ENCODE results near the gene TMEM19.
A peak's percentile ranks its signal among the peaks of the same experiment; 100 is the strongest.
"Not testable (repeated sequence)": the region's sequence is repeated elsewhere in the genome, so short reads cannot be mapped to it uniquely, and the experiment has no call there.

The TMEM19 gene

GRCh38 chr12:71666259-71666658, 19.6 kb upstream of the TMEM19 start:
- DNase-seq (ENCODE audit: low spot score) = no peak

DNA sequence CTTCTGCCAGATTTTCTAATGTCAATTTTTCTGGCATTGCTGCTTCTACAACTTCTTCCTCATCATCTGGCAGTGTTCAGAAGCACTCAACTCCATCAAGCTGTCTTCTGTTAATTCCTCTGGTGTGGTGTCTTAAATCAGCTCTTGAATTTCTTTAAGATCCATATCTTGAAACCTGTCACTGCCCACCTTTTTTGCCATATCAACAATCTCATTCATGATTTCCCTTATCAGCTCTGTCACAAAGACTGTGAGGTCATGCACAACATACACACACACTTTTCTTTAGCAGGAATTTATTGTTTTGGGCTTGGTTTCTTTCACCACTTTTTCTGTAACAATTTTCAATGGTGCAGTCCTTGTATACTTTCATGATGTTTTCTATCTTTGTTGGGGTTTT, 14.6 kb upstream of the TMEM19 start:
- no peak for DNase-seq (ENCODE audit: low spot score)

DNA sequence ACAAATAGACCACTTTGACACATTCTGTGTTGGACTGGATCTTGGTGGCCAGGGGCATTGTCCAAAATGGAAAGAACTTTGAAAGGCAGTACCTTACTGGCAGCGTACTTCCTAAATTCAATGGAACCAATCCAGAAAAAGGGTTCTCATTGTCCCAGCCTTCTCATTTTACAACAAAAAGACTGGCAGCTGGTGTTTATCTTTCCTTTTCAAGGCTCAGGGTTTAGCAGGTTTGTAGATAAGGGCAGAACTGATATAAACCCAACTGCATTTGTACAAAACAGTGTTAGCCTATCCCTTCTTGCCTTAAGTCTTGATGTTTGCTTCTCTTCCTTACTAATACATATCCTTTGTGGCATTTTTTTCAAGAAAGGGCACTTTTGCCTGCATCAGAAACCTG, 14.1 kb upstream of the TMEM19 start:
- no peak for DNase-seq (ENCODE audit: low spot score)

DNA sequence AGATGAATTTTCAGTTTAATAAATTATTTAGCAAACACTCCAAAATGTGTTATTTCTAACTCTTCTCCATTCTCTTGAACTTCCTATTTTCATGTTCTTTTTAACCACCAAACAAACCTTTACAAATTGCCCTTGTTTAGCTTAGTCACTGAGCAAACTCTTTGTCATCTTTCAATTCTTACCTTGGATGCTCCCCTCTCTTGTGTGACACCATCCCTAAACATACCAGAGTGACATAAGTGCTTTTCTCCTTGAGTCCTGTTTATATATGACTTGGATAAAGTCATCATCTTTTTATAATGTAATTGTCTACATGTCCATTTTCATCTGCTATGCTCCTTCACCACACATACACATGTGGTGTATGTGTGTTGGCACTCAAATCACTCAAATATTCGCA, 3.4 kb upstream of the TMEM19 start:
- no peak for DNase-seq (ENCODE audit: low spot score)

DNA sequence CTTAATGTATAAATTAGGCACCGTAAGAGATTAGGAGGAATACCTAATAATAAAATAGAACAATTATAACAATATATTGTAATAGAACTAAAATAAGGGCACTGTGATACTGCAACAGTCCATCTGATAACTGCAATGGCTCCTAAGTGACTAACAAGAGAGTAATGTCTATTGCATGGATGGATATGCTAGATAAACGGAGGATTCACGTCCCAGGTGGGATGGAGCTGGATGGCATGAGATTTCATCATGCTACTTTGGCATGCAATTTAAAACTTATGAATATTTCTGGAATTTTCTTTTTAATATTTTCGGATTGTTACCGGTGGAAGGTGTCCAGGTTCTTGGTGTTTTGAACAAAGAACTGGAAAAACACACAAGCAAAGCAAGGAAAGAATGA, 2.2 kb upstream of the TMEM19 start:
- no peak for DNase-seq (ENCODE audit: low spot score)

GRCh38 chr12:71684081-71684480, 1.8 kb upstream of the TMEM19 start:
- DNase-seq (ENCODE audit: low spot score) = no peak

DNA sequence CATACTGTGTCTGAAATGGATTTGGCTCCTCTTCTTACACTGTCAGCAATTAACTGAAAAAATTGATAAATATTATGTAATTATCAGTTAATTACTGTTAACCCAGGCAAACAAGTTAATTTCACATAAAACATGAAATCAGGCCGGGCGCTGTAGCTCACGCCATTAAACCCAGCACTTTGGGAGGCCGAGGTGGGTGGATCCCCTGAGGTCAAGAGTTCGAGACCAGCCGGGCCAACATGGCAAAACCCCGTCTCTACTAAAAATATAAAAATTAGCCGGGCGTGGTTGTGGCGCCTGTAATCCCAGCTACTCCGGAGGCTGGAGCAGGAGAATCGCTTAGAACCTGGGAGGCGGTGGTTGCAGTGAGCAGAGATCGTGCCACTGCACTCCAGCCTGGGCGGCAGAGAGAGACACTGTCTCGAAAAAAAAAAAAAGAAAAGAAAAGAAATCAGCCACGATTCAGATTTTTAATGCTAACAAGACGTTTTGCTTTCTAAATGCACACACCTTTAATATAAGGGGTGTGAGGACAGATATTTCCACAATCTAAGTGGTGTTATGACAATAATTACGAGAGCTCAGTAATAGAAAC, 473 bp upstream of the TMEM19 start:
- no peak for DNase-seq (ENCODE audit: low spot score)

DNA sequence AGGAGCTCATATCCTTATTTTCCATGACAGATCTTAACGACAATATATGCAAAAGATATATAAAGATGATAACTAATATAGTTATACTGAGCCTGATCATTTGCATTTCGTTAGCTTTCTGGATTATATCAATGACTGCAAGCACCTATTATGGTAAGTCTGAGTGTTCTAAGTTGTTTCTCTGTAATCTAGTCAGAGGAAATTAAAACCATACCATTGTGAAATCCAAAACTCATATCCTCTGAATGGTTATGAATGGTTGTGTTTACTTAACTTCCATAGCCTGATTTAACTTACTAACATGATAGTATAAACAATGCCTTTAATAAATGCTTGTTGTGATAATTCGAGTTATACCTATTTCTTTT, 760 bp downstream of the TMEM19 start:
- no peak for DNase-seq (ENCODE audit: low spot score)

DNA sequence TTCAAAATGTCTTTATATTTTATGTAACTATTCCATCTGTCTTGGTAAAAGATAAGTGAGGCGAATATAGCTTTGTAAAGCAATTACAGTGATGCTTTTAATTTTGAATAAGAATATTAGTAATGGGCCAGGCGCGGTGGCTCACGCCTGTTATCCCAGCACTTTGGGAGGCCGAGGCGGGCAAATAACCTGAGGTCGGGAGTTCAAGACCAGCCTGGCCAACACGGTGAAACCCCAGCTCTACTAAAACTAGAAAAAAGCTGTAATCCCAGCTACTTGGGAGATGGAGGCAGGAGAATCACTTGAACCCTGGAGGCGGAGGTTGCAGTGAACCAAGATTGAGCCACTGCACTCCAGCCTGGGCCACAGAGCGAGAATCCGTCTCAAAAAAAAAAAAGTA, 1.3 kb downstream of the TMEM19 start:
- not testable (repeated sequence) for DNase-seq (ENCODE audit: low spot score)

GRCh38 chr12:71688961-71689570, 3.2 kb downstream of the TMEM19 start:
- no peak for DNase-seq (ENCODE audit: low spot score)

GRCh38 chr12:71691504-71692129, 5.7 kb downstream of the TMEM19 start:
- peak; percentile 54 for DNase-seq (ENCODE audit: low spot score)

DNA sequence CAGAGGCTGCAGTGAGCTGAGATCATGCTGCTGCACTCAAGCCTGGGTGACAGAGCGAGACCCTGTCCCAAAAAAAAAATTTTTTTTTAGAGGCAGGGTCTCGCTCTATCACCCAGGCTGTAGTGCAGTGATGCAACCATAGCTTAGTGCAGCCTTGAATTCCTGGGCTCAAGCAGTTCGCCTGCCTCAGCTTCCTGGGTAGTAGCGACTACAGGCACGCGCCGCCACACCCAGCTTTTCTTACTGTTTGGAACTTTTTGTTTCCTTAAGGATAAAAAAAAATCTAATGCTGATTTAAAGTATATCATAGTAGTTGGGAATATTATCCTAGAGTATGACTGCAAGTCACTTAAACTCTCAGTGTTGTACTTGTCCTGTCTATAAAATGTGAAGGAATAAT, 7.2 kb downstream of the TMEM19 start:
- DNase-seq (ENCODE audit: low spot score) = no peak

DNA sequence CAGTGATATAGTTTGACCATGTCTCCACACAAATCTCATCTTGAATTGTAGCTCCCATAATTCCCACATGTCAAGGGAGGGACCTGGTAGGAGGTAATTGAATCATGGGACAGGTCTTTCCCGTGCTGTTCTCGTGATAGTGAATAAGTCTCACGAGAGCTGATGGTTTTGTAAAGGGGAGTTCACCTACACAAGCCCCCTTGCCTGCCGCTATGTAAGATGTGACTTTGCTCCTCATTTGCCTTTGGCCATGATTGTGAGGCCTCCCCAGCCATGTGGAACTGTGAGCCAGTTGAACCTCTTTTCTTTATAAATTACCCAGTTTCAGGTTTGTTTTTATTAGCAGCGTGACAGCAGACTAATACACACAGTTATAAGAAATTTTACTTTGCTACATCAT, 7.8 kb downstream of the TMEM19 start:
- not testable (repeated sequence) for DNase-seq (ENCODE audit: low spot score)

- no peak for DNase-seq (ENCODE audit: low spot score)
Measured at GRCh38 chr12:71694099-71694820, 8.4 kb downstream of the TMEM19 start.

DNA sequence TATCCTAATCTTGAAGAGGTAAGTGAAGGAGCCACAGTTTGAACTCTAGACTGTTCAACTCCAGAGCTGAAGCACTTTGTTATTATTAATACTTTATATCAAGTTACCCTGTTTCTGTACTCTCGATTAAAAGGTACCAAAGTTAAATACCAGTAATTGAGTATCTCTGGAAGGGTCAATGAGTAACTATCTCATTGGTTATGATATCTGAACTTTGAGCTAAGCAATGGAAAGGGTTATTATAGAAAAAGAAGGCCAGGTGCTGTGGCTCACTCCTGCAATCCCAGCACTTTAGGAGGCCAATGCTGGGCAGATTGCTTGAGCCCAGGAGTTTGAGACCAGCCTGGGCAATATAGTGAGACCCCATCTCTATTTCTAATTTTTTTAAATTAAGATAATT, 9.9 kb downstream of the TMEM19 start:
- no peak for DNase-seq (ENCODE audit: low spot score)

DNA sequence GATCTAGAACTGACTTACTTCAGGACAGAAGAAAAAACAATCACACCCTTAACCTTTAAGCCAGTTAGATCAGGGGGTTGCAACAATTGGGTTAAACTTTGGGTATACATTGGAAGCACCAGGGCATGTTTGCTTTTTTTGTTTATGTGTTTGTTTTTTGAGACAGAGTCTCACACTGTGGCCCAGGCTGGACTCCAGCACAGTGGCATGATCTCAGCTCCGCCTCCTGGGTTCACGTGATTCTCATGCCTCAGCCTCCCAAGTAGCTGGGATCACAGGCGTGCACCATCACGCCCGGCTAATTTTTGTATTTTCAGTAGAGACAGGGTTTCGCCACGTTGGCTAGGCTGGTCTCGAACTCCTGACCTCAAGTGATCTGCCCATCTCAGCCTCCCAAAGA, 16.3 kb downstream of the TMEM19 start:
- not testable (repeated sequence) for DNase-seq (ENCODE audit: low spot score)

- DNase-seq (ENCODE audit: low spot score) = no peak
Measured at GRCh38 chr12:71702590-71702989, 16.7 kb downstream of the TMEM19 start.

DNA sequence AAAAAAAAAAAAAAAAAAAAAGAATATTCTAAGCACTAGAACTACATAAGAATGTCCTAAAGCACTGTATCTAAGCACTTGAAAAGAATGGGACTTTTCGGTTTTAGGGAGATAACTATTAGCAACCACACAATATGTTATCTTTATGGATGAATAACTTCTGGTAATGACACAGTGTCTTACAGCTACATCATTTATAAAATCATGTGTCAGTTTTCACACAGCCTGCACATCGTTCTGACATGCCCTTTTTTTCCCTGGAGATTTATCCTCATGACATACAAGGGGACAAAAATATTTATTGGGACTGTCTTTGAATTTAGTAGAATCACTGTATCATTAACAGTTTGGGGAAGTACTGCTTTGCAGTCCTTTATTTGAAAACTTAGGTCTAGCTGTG, 17.3 kb downstream of the TMEM19 start:
- no peak for DNase-seq (ENCODE audit: low spot score)

DNA sequence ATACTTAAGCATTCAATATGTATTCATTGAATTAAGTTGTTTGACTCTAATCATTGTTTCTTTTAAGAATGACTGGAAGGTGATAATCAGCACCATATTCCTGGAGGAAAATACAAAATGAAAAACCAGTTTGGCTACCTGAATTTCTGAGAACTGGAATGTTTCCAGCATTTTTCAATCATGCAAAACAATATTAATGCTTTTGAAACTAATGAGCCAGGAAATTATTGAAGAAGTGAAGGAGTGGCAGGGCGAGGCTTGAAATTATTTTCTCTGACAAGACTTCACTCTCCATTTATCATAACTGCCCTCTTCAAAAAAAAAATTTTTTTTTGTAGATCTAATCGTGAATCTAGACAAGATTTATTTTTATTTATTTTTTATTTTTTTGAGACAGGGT, 19.0 kb downstream of the TMEM19 start:
- DNase-seq (ENCODE audit: low spot score) = no peak

GRCh38 chr12:71708658-71709057, 22.8 kb downstream of the TMEM19 start:
- no peak for DNase-seq (ENCODE audit: low spot score)

- no peak for DNase-seq (ENCODE audit: low spot score)
Measured at GRCh38 chr12:71710276-71711125, 24.6 kb downstream of the TMEM19 start.

GRCh38 chr12:71718611-71719010, 32.7 kb downstream of the TMEM19 start:
- no peak for DNase-seq (ENCODE audit: low spot score)
